ENCODE data around the gene HMGB3. TPM values are rescaled to one million over a fixed set of nuclear protein-coding genes. Genes with fewer than 3 reads are reported as not detected.

Gene HMGB3
- total RNA-seq, 1 experiment from 2014 or later = 95.0 TPM

GRCh38 chrX:150940844-150941495 is 42.2 kb upstream of the HMGB3 start:
- H3K27ac ChIP-seq (ENCODE audit: low read length) = no peak overlapping the region
- DNase-seq = no peak
- H4K20me1 ChIP-seq (ENCODE audit: low read length) = no peaks in the 10 kb centered on the region
- H3F3A ChIP-seq (ENCODE audit: low read length, unreplicated experiment) = no peaks in the 10 kb centered on the region
- no peak for ATAC-seq
- no peaks in the 10 kb centered on the region for H3K4me1 ChIP-seq (ENCODE audit: insufficient read depth, low read length)
- no peaks in the 10 kb centered on the region for H3K9me3 ChIP-seq (ENCODE audit: low read length)
- BruUV-seq (replicated peaks) = no TSS peak
- no peaks in the 10 kb centered on the region for H3K36me3 ChIP-seq (ENCODE audit: low read depth, low read length)
- ChIA-PET CTCF (no interaction called here), POLR2A (ENCODE audit: unreplicated experiment) (no interaction called here)
- no peak overlapping the region for H2AFZ ChIP-seq (ENCODE audit: low read length)
- H3K9ac ChIP-seq (ENCODE audit: low read length) = no peak overlapping the region
- intact Hi-C loops (cut with micrococcal nuclease) = no loop called here
- H3K4me2 ChIP-seq (ENCODE audit: low read length) = no peak overlapping the region
- H3K4me3 ChIP-seq (ENCODE audit: low read length) = no peak overlapping the region
- H3K9me2 ChIP-seq (replicated peaks; ENCODE audit: low read length) = no peaks in the 10 kb centered on the region
- H3K79me2 ChIP-seq (ENCODE audit: low read length) = no peaks in the 10 kb centered on the region
- no peak for TF ChIP-seq CTCF (conservative IDR thresholded peaks at IDR 0.05; ENCODE audit: low read depth, low read length)
- TF ChIP-seq EZH2phosphoT487 (IDR thresholded peaks at IDR 0.05; ENCODE audit: borderline replicate concordance, low read length) = no peak
- TF ChIP-seq EZH2 (IDR thresholded peaks at IDR 0.05; ENCODE audit: low read length, unreplicated experiment) = no peak
- H3K27me3 ChIP-seq (ENCODE audit: low read length) = no peaks in the 10 kb centered on the region

GRCh38 chrX:150941580-150941979 is 41.6 kb upstream of the HMGB3 start:
- DNase-seq (no peak), ATAC-seq (no peak)
- TF ChIP-seq CTCF (conservative IDR thresholded peaks at IDR 0.05; ENCODE audit: low read depth, low read length) = no peak
- TF ChIP-seq EZH2phosphoT487 (IDR thresholded peaks at IDR 0.05; ENCODE audit: borderline replicate concordance, low read length) = no peak
- no peak for TF ChIP-seq EZH2 (IDR thresholded peaks at IDR 0.05; ENCODE audit: low read length, unreplicated experiment)
- H3K27ac ChIP-seq (ENCODE audit: low read length) = no peak overlapping the region
- POLR2A ChIA-PET (ENCODE audit: unreplicated experiment) = no interaction called here
- no peak overlapping the region for H3K4me3 ChIP-seq (ENCODE audit: low read length)
- intact Hi-C loops (cut with micrococcal nuclease) = no loop called here
- CTCF ChIA-PET = no interaction called here
- no peaks in the 10 kb centered on the region for H3K79me2 ChIP-seq (ENCODE audit: low read length)
- no peak overlapping the region for H3K4me2 ChIP-seq (ENCODE audit: low read length)
- no peaks in the 10 kb centered on the region for H4K20me1 ChIP-seq (ENCODE audit: low read length)
- BruUV-seq (replicated peaks) = no TSS peak
- H3K27me3 ChIP-seq (ENCODE audit: low read length) = no peaks in the 10 kb centered on the region
- H3K9me3 ChIP-seq (ENCODE audit: low read length) = no peaks in the 10 kb centered on the region
- H3K36me3 ChIP-seq (ENCODE audit: low read depth, low read length) = no peaks in the 10 kb centered on the region
- H3K9me2 ChIP-seq (replicated peaks; ENCODE audit: low read length) = no peaks in the 10 kb centered on the region
- H3K4me1 ChIP-seq (ENCODE audit: insufficient read depth, low read length) = no peaks in the 10 kb centered on the region
- H2AFZ ChIP-seq (ENCODE audit: low read length) = no peak overlapping the region
- H3K9ac ChIP-seq (ENCODE audit: low read length) = no peak overlapping the region
- no peaks in the 10 kb centered on the region for H3F3A ChIP-seq (ENCODE audit: low read length, unreplicated experiment)

GRCh38 chrX:150942942-150943594 is 40.1 kb upstream of the HMGB3 start:
- BruUV-seq (replicated peaks) = no TSS peak
- ATAC-seq (no peak), DNase-seq (no peak)
- Histone ChIP-seq H3K79me2 (ENCODE audit: low read length) (no peaks in the 10 kb centered on the region), H3K27me3 (ENCODE audit: low read length) (peaks cover 10% of the 10 kb centered on the region; the same call in 1 of the 2 replicates), H3K9me3 (ENCODE audit: low read length) (no peaks in the 10 kb centered on the region), H4K20me1 (ENCODE audit: low read length) (no peaks in the 10 kb centered on the region), H3K4me2 (ENCODE audit: low read length) (no peak overlapping the region), H3K36me3 (ENCODE audit: low read depth, low read length) (no peaks in the 10 kb centered on the region), H2AFZ (ENCODE audit: low read length) (no peak overlapping the region), H3K4me1 (ENCODE audit: insufficient read depth, low read length) (no peaks in the 10 kb centered on the region), H3K9me2 (replicated peaks; ENCODE audit: low read length) (no peaks in the 10 kb centered on the region), H3K4me3 (ENCODE audit: low read length) (no peak overlapping the region), H3K27ac (ENCODE audit: low read length) (no peak overlapping the region), H3K9ac (ENCODE audit: low read length) (no peak overlapping the region), H3F3A (ENCODE audit: low read length, unreplicated experiment) (no peaks in the 10 kb centered on the region)
- ChIA-PET CTCF (no interaction called here), POLR2A (ENCODE audit: unreplicated experiment) (no interaction called here)
- TF ChIP-seq CTCF (conservative IDR thresholded peaks at IDR 0.05; ENCODE audit: low read depth, low read length) = no peak
- TF ChIP-seq EZH2 (IDR thresholded peaks at IDR 0.05; ENCODE audit: low read length, unreplicated experiment) = no peak
- no peak for TF ChIP-seq EZH2phosphoT487 (IDR thresholded peaks at IDR 0.05; ENCODE audit: borderline replicate concordance, low read length)
- intact Hi-C loops (cut with micrococcal nuclease) = no loop called here

Data from PC-3 (cell line).